GM12892 (cell line): ENCODE data around the gene HPCAL1.

Experiments
- POLR2A ChIP-seq: IDR thresholded peaks from 2 replicates; pipeline ENCODE4 v1.6.1; 2011; ENCODE audit warnings: low read depth, low read length, control low read depth
- POLR2AphosphoS5 ChIP-seq: IDR thresholded peaks from 2 replicates; pipeline ENCODE4 v1.6.1; 2011; ENCODE audit warnings: low read depth, low read length, control low read depth
- TAF1 ChIP-seq: IDR thresholded peaks from 2 replicates; pipeline ENCODE4 v1.6.1; 2011; ENCODE audit warnings: low read depth, mild to moderate bottlenecking, control low read depth, low read length, borderline replicate concordance

DNA sequence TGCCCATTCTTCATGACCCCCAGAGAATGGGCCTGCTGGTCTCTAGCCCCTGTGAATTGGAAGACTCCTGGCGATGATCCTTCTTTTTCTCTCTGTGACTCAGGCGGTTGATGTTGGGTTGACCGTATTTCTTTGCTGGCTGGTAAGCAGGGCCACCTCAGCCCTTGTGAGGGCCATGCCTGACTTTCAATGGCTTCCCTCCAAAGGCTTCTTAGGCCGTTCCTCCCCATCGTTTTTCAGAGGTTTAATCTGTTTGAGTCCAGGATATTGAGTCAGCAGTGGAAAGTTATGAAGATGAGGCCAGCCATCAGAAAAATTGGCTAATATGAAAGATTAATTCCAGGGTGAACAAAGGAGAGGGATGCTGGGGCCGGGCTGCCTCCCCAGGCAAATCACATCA, 13.6 kb downstream of the HPCAL1 start:
- TF ChIP-seq TAF1 (no peak), POLR2A (no peak), POLR2AphosphoS5 (no peak)
